Nephron (organoid): ENCODE results near the gene TSPOAP1.
A peak's percentile ranks its signal among the peaks of the same experiment; 100 is the strongest.

Experiments
- H3K27ac Mint-ChIP-seq, 3 experiments: 2 replicates each; pipeline ENCODE4 v1.8.0; 2020; ENCODE audit warnings: mixed read lengths in 3 of 3, mild to moderate bottlenecking in 2 of 3, moderate library complexity in 1 of 3
- H3K27me3 Mint-ChIP-seq: 2 replicates; pipeline ENCODE4 v1.8.0; 2021; ENCODE audit warnings: low read depth, mild to moderate bottlenecking, moderate library complexity, mixed read lengths
- H3K36me3 Mint-ChIP-seq: 2 replicates; pipeline ENCODE4 v1.8.0; 2020; ENCODE audit warnings: low read depth, mixed read lengths
- H3K4me1 Mint-ChIP-seq: 2 replicates; pipeline ENCODE4 v1.8.0; 2020; ENCODE audit warnings: mixed read lengths
- H3K4me3 Mint-ChIP-seq, 3 experiments: 2 replicates each; pipeline ENCODE4 v1.8.0; 2020; ENCODE audit warnings: mild to moderate bottlenecking in 3 of 3, mixed read lengths in 3 of 3, moderate library complexity in 2 of 3
- H3K9me3 Mint-ChIP-seq: 2 replicates; pipeline ENCODE4 v1.8.0; 2020; ENCODE audit warnings: mixed read lengths
- TF ChIP-seq, protein P1 (sequence below), 3 experiments: fragments of 200-600 bp; sonication (generic); IDR thresholded peaks; one replicate each; pipeline ENCODE4 v1.5.0; 2021; ENCODE audit warnings: antibody characterized with exemption in 3 of 3; ENCODE audit not compliant: unreplicated experiment in 3 of 3

Gene TSPOAP1

DNA sequence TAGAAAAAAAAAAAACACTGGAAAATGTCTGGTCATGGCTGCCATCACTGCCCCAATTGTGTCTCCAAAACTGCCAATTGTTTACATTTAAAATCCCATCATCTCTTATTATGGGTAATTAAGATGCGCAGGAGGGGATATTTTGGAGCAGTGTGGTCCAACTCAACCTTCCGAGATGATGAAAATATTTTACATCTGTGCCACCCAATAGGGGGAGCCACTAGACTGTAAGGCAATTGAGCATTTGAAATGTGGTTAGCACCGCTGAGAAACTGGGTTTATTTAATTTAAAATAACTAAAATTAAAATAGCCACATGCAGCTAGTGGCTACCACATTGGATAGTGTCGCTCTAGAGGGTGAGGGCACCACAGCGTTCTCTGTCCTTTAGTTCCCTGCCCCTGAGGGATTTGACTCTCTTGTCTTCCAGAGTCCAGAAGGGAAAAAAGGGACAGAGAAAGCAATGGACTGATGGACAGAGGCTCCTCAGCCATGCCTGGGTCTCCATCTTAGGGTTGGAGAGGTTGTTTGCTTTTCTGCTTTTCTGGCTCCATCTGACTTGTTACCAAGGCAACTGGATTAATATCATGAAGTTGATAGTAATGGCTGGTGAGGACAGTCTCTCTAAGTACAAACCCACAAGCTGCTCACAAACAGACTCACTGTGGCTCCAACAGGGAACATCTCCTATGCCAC is 51.3 kb downstream of the TSPOAP1 start:
- TF ChIP-seq, protein P1, sequence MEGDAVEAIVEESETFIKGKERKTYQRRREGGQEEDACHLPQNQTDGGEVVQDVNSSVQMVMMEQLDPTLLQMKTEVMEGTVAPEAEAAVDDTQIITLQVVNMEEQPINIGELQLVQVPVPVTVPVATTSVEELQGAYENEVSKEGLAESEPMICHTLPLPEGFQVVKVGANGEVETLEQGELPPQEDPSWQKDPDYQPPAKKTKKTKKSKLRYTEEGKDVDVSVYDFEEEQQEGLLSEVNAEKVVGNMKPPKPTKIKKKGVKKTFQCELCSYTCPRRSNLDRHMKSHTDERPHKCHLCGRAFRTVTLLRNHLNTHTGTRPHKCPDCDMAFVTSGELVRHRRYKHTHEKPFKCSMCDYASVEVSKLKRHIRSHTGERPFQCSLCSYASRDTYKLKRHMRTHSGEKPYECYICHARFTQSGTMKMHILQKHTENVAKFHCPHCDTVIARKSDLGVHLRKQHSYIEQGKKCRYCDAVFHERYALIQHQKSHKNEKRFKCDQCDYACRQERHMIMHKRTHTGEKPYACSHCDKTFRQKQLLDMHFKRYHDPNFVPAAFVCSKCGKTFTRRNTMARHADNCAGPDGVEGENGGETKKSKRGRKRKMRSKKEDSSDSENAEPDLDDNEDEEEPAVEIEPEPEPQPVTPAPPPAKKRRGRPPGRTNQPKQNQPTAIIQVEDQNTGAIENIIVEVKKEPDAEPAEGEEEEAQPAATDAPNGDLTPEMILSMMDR (IDR thresholded peaks at IDR 0.05; ENCODE audit: unreplicated experiment in 3 of 3): peak in 2 of 3 experiments; percentile 18 to 36
- Mint-ChIP-seq H3K9me3 (no peaks in the 10 kb centered on the region), H3K4me3 (no peak overlapping the region), H3K27ac (no peak overlapping the region), H3K4me1 (no peaks in the 10 kb centered on the region), H3K27me3 (peaks cover 5% of the 10 kb centered on the region), H3K36me3 (no peaks in the 10 kb centered on the region)

GRCh38 chr17:58276423-58276822 is 52.2 kb downstream of the TSPOAP1 start:
- TF ChIP-seq, protein P1 (IDR thresholded peaks at IDR 0.05; ENCODE audit: unreplicated experiment in 3 of 3): no peak
- Mint-ChIP-seq H3K27ac (no peak overlapping the region), H3K4me3 (no peak overlapping the region), H3K27me3 (peaks cover 5% of the 10 kb centered on the region), H3K4me1 (no peaks in the 10 kb centered on the region), H3K36me3 (no peaks in the 10 kb centered on the region), H3K9me3 (no peaks in the 10 kb centered on the region)

- no peaks in the 10 kb centered on the region for H3K36me3 Mint-ChIP-seq
- H3K4me1 Mint-ChIP-seq: no peaks in the 10 kb centered on the region
- TF ChIP-seq, protein P1 (IDR thresholded peaks at IDR 0.05; ENCODE audit: unreplicated experiment in 3 of 3): no peak
- no peak overlapping the region for H3K4me3 Mint-ChIP-seq
- no peaks in the 10 kb centered on the region for H3K9me3 Mint-ChIP-seq
- peaks cover 5% of the 10 kb centered on the region for H3K27me3 Mint-ChIP-seq
- no peak overlapping the region for H3K27ac Mint-ChIP-seq
These were observed 53.2 kb downstream of the TSPOAP1 start for GRCh38 chr17:58275417-58275816.

GRCh38 chr17:58273453-58274104 is 55.0 kb downstream of the TSPOAP1 start:
- Mint-ChIP-seq H3K9me3 (no peaks in the 10 kb centered on the region), H3K27me3 (peaks cover 5% of the 10 kb centered on the region), H3K4me1 (no peaks in the 10 kb centered on the region), H3K36me3 (no peaks in the 10 kb centered on the region), H3K4me3 (no peak overlapping the region), H3K27ac (no peak overlapping the region)
- TF ChIP-seq, protein P1 (IDR thresholded peaks at IDR 0.05; ENCODE audit: unreplicated experiment in 3 of 3): no peak

GRCh38 chr17:58272367-58273280 is 56.0 kb downstream of the TSPOAP1 start:
- Mint-ChIP-seq H3K9me3 (no peaks in the 10 kb centered on the region), H3K4me1 (no peaks in the 10 kb centered on the region), H3K27me3 (peaks cover 5% of the 10 kb centered on the region), H3K36me3 (no peaks in the 10 kb centered on the region), H3K27ac (no peak overlapping the region), H3K4me3 (no peak overlapping the region)
- TF ChIP-seq, protein P1 (IDR thresholded peaks at IDR 0.05; ENCODE audit: unreplicated experiment in 3 of 3): no peak
